ENCODE results near the gene SPEF2.

DNA sequence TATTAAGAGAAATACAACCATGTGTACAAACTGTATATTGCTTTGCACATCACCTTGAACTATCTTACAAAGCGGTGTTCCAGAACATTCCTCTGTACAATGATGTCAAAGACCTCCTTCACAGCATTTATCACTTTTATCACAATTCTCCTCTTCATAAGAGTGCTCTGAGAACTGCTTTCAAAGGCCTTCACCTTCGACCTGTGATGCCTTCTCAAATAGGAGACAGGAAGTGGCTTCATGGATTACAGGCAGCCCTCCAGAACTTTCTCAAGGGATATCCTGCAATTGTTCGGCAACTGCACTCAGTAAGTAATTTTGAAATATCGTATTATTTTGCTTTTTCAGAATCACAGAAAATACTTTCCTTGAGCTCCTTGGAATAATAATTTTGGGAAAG, 171.1 kb downstream of the SPEF2 start:
- TF ChIP-seq, protein P1, sequence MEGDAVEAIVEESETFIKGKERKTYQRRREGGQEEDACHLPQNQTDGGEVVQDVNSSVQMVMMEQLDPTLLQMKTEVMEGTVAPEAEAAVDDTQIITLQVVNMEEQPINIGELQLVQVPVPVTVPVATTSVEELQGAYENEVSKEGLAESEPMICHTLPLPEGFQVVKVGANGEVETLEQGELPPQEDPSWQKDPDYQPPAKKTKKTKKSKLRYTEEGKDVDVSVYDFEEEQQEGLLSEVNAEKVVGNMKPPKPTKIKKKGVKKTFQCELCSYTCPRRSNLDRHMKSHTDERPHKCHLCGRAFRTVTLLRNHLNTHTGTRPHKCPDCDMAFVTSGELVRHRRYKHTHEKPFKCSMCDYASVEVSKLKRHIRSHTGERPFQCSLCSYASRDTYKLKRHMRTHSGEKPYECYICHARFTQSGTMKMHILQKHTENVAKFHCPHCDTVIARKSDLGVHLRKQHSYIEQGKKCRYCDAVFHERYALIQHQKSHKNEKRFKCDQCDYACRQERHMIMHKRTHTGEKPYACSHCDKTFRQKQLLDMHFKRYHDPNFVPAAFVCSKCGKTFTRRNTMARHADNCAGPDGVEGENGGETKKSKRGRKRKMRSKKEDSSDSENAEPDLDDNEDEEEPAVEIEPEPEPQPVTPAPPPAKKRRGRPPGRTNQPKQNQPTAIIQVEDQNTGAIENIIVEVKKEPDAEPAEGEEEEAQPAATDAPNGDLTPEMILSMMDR (IDR thresholded peaks at IDR 0.05), result no peak
- TF ChIP-seq EP300 (IDR thresholded peaks at IDR 0.05), result no peak
- TF ChIP-seq EHF (CRISPR knock-in tag; IDR thresholded peaks at IDR 0.05), result no peak
- no peak for TF ChIP-seq RAD21 (conservative IDR thresholded peaks at IDR 0.05 in 1 of 2, IDR thresholded peaks at IDR 0.05 in 1 of 2)
- no peak for TF ChIP-seq RARB (CRISPR knock-in tag; IDR thresholded peaks at IDR 0.05)
- no peak for TF ChIP-seq PHF8 (IDR thresholded peaks at IDR 0.05; ENCODE audit: borderline replicate concordance, low read depth)
- no peak for TF ChIP-seq HDAC2 (IDR thresholded peaks at IDR 0.05)
- TF ChIP-seq FOSB (CRISPR knock-in tag; IDR thresholded peaks at IDR 0.05), result no peak
- TF ChIP-seq, protein P2, sequence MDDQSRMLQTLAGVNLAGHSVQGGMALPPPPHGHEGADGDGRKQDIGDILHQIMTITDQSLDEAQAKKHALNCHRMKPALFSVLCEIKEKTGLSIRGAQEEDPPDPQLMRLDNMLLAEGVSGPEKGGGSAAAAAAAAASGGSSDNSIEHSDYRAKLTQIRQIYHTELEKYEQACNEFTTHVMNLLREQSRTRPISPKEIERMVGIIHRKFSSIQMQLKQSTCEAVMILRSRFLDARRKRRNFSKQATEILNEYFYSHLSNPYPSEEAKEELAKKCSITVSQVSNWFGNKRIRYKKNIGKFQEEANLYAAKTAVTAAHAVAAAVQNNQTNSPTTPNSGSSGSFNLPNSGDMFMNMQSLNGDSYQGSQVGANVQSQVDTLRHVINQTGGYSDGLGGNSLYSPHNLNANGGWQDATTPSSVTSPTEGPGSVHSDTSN (IDR thresholded peaks at IDR 0.05), result no peak
- TF ChIP-seq NR3C1 (IDR thresholded peaks at IDR 0.05), result no peak
- TF ChIP-seq SREBF2 (IDR thresholded peaks at IDR 0.05), result no peak
- no peak for TF ChIP-seq POLR2AphosphoS2 (conservative IDR thresholded peaks at IDR 0.05; ENCODE audit: low read length)
- TF ChIP-seq, protein P3, sequence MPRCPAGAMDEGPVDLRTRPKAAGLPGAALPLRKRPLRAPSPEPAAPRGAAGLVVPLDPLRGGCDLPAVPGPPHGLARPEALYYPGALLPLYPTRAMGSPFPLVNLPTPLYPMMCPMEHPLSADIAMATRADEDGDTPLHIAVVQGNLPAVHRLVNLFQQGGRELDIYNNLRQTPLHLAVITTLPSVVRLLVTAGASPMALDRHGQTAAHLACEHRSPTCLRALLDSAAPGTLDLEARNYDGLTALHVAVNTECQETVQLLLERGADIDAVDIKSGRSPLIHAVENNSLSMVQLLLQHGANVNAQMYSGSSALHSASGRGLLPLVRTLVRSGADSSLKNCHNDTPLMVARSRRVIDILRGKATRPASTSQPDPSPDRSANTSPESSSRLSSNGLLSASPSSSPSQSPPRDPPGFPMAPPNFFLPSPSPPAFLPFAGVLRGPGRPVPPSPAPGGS (IDR thresholded peaks at IDR 0.05), result no peak

All from A549 (cell line).